Lower leg skin (tissue), 3 donors: Measurements from ENCODE around the gene MIF.
"Not testable (repeated sequence)": the region's sequence is repeated elsewhere in the genome, so short reads cannot be mapped to it uniquely, and the experiment has no call there.

Source experiments
- POLR2A ChIP-seq, 2 donors: fragments of 450-650 bp; IDR thresholded peaks; one replicate each; pipeline ENCODE4 v1.6.1; 2016 to 2017; ENCODE audit warnings: antibody characterized with exemption in 2 of 2, mild to moderate bottlenecking in 1 of 2, moderate library complexity in 1 of 2
- TF ChIP-seq, protein P1 (sequence below), 3 donors: fragments of 450-650 bp; IDR thresholded peaks; one replicate each; pipeline ENCODE4 v1.5.1; 2016; ENCODE audit warnings: antibody characterized with exemption in 3 of 3, mild to moderate bottlenecking in 3 of 3, moderate library complexity in 2 of 3

DNA sequence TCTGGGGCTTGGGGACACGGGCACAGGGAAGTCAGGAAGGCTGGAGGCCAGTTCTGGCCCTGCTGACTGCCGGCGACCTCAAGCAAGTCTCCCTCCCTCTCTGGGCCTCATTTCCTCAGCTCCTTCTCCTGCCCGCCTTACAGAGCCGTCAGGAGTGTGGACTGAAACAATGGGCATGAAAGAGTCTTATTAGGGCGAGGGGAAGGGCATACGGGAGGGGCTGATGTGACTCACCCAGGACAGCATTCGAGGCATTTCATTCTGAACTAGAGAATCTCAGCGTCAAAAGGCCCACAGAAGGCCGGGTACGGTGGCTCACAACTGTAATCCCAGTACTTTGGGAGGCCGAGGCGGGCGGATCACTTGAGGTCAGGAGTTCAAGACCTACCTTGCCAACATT is 46.0 kb downstream of the MIF start:
- TF ChIP-seq, protein P1, sequence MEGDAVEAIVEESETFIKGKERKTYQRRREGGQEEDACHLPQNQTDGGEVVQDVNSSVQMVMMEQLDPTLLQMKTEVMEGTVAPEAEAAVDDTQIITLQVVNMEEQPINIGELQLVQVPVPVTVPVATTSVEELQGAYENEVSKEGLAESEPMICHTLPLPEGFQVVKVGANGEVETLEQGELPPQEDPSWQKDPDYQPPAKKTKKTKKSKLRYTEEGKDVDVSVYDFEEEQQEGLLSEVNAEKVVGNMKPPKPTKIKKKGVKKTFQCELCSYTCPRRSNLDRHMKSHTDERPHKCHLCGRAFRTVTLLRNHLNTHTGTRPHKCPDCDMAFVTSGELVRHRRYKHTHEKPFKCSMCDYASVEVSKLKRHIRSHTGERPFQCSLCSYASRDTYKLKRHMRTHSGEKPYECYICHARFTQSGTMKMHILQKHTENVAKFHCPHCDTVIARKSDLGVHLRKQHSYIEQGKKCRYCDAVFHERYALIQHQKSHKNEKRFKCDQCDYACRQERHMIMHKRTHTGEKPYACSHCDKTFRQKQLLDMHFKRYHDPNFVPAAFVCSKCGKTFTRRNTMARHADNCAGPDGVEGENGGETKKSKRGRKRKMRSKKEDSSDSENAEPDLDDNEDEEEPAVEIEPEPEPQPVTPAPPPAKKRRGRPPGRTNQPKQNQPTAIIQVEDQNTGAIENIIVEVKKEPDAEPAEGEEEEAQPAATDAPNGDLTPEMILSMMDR (IDR thresholded peaks at IDR 0.05): not testable (repeated sequence)
- not testable (repeated sequence) for TF ChIP-seq POLR2A (IDR thresholded peaks at IDR 0.05)
